K562 (cell line): Measurements from ENCODE around the gene MSL2. TPM values are rescaled to one million over a fixed set of nuclear protein-coding genes. Genes with fewer than 3 reads are reported as not detected.
A peak's percentile ranks its signal among the peaks of the same experiment; 100 is the strongest.

ENCODE experiments used
- ATAC-seq: fragments of 200-7000 bp; cut with Tn5 transposase; 3 replicates; pipeline ENCODE4 v1.9.1; 2020; ENCODE audit warnings: moderate library complexity
- BruUV-seq: library from RNA; stranded (reverse); fragments of 400-500 nt; replicated peaks from 2 replicates; lab custom pipeline; 2021; lab: Mats Ljungman, UMichigan
- CTCF ChIA-PET: fragments of 300-600 bp; formaldehyde crosslinking; extraction: SDS; loops from one replicate; lab custom pipeline; 2021; ENCODE audit warnings: low intra/inter-chr PET ratio; lab: Yijun Ruan, JAX
- POLR2A ChIA-PET: fragments of 300-600, 350-650 bp; sonication (Branson Sonifier 250); formaldehyde crosslinking; extraction: SDS; loops from one replicate; lab custom pipeline; 2021; ENCODE audit warnings: antibody characterized with exemption, inconsistent platforms; lab: Yijun Ruan, JAX
- DNase-seq, 4 experiments: peaks; one replicate each; pipeline versions ENCODE4 v3.0.0 to v3.0.0-alpha.2; 2011 to 2018; ENCODE audit warnings: low spot score in 3 of 4, mixed read lengths in 3 of 4; ENCODE audit errors: extremely low read depth in 1 of 4
- FAIRE-seq: peaks from 2 replicates; lab custom pipeline; 2011; peaks lifted over from hg19 to GRCh38; lab: Jason Lieb, UNC
- H2AFZ ChIP-seq: 2 replicates; pipeline ENCODE4 v1.6.0; 2011; ENCODE audit warnings: low read depth, low read length, control low read depth, inconsistent platforms
- H3K27ac ChIP-seq: fragments of 200-600 bp; 3 replicates; pipeline ENCODE4 v1.8.0; 2011; ENCODE audit warnings: low read depth, mild to moderate bottlenecking, control low read depth, inconsistent platforms, low read length, moderate library complexity, mixed read lengths; ENCODE audit errors: extremely low read depth
- H3K27me3 ChIP-seq, 2 experiments: fragments of 300-600 bp in 1 of 2; 2 replicates in 1 of 2; 3 replicates in 1 of 2; pipeline versions ENCODE4 v1.6.0 to v1.8.0; 2011; ENCODE audit warnings: inconsistent platforms in 2 of 2, low read length in 2 of 2, mild to moderate bottlenecking in 1 of 2, mixed read lengths in 1 of 2, moderate library complexity in 1 of 2; ENCODE audit not compliant: control insufficient read depth in 2 of 2, insufficient read depth in 2 of 2
- H3K36me3 ChIP-seq: fragments of 300-600 bp; 3 replicates; pipeline ENCODE4 v1.8.0; 2011; ENCODE audit warnings: mild to moderate bottlenecking, low read length, inconsistent platforms; ENCODE audit not compliant: control insufficient read depth, insufficient read depth
- H3K4me1 ChIP-seq, 2 experiments: fragments of 200-600 bp in 1 of 2; replicated peaks in 1 of 2; 2 replicates in 1 of 2; 3 replicates in 1 of 2; pipeline versions ENCODE4 v1.5.1 to v1.8.0; 2011; ENCODE audit warnings: inconsistent platforms in 2 of 2, low read length in 2 of 2, mild to moderate bottlenecking in 1 of 2, mixed read lengths in 1 of 2, moderate library complexity in 1 of 2; ENCODE audit not compliant: control insufficient read depth in 2 of 2, insufficient read depth in 2 of 2
- H3K4me2 ChIP-seq: 2 replicates; pipeline ENCODE4 v1.6.1; 2011; ENCODE audit warnings: low read length, control low read depth, inconsistent platforms, mixed read lengths; ENCODE audit not compliant: insufficient read depth
- H3K4me3 ChIP-seq: fragments of 200-600 bp; sonication (generic), shearing (Covaris generic); 2 replicates; pipeline ENCODE4 v1.5.1; 2016; ENCODE audit warnings: control low read depth, inconsistent platforms
- H3K79me2 ChIP-seq: fragments of 200-600 bp; 3 replicates; pipeline ENCODE4 v1.8.0; 2011; ENCODE audit warnings: low read length, inconsistent platforms; ENCODE audit not compliant: control insufficient read depth, insufficient read depth
- H3K9ac ChIP-seq, 2 experiments: 2 replicates each; pipeline versions ENCODE4 v1.6.0 to v1.6.1; 2011; ENCODE audit warnings: low read depth in 2 of 2, low read length in 2 of 2, control low read depth in 1 of 2, inconsistent platforms in 1 of 2, mild to moderate bottlenecking in 1 of 2, mixed read lengths in 1 of 2; ENCODE audit not compliant: insufficient read depth in 1 of 2
- H3K9me1 ChIP-seq: one replicate; pipeline ENCODE4 v1.6.0; 2011; ENCODE audit warnings: inconsistent platforms, mild to moderate bottlenecking, low read length, moderate library complexity; ENCODE audit not compliant: control insufficient read depth, insufficient read depth
- H3K9me3 ChIP-seq: replicated peaks from 2 replicates; pipeline ENCODE4 v1.5.1; 2011; ENCODE audit warnings: low read depth, low read length, inconsistent platforms; ENCODE audit not compliant: control insufficient read depth, insufficient read depth
- H4K20me1 ChIP-seq: replicated peaks from 2 replicates; pipeline ENCODE4 v1.6.1; 2011; ENCODE audit warnings: low read length, inconsistent platforms, mixed read lengths; ENCODE audit not compliant: control insufficient read depth, insufficient read depth
- BCOR ChIP-seq: fragments of 450-650 bp; IDR thresholded peaks from 2 replicates; pipeline ENCODE4 v1.6.1; 2016
- CBFA2T2 ChIP-seq: fragments of 450-650 bp; conservative IDR thresholded peaks from 2 replicates; pipeline ENCODE4 v1.6.1; 2017; ENCODE audit warnings: mild to moderate bottlenecking
- DPF2 ChIP-seq: fragments of 450-650 bp; IDR thresholded peaks from 2 replicates; pipeline ENCODE4 v1.6.1; 2016
- EP300 ChIP-seq: IDR thresholded peaks from 2 replicates; pipeline ENCODE4 v1.6.1; 2012; ENCODE audit warnings: low read length, improper control_type of control experiment
- GATA2 ChIP-seq: sonication (generic); formaldehyde crosslinking; IDR thresholded peaks from 2 replicates; pipeline ENCODE4 v1.4.0; 2020; ENCODE audit warnings: mild to moderate bottlenecking, missing genetic modification reagents
- JUND ChIP-seq, 2 experiments: IDR thresholded peaks; 2 replicates in 1 of 2; 3 replicates in 1 of 2; pipeline ENCODE4 v1.6.1; 2011; ENCODE audit warnings: borderline replicate concordance in 2 of 2, low read depth in 2 of 2, low read length in 2 of 2, improper control_type of control experiment in 1 of 2, missing biosample characterization in 1 of 2, missing genetic modification characterization in 1 of 2, missing genetic modification reagents in 1 of 2
- MTA1 ChIP-seq: fragments of 450-650 bp; IDR thresholded peaks from 2 replicates; pipeline ENCODE4 v1.6.1; 2017; ENCODE audit warnings: borderline replicate concordance
- NCOA6 ChIP-seq: fragments of 450-650 bp; IDR thresholded peaks from 2 replicates; pipeline ENCODE4 v1.6.1; 2017; ENCODE audit warnings: mild to moderate bottlenecking
- NR0B1 ChIP-seq: fragments of 450-650 bp; IDR thresholded peaks from one replicate; pipeline ENCODE4 v1.6.1; 2018; ENCODE audit warnings: mild to moderate bottlenecking, moderate library complexity; ENCODE audit not compliant: partially characterized antibody
- RCOR1 ChIP-seq, 2 experiments: IDR thresholded peaks; 2 replicates each; pipeline ENCODE4 v1.6.1; 2012; ENCODE audit warnings: low read depth in 2 of 2, low read length in 2 of 2, borderline replicate concordance in 1 of 2, improper control_type of control experiment in 1 of 2
- SMARCC2 ChIP-seq: fragments of 450-650 bp; IDR thresholded peaks from 2 replicates; pipeline ENCODE4 v1.6.1; 2017; ENCODE audit warnings: antibody characterized with exemption, moderate library complexity, mild to moderate bottlenecking, low read depth
- SMARCE1 ChIP-seq: fragments of 450-650 bp; IDR thresholded peaks from 2 replicates; pipeline ENCODE4 v1.7.1; 2016; ENCODE audit warnings: mild to moderate bottlenecking
- ZBTB2 ChIP-seq: fragments of 450-650 bp; IDR thresholded peaks from 2 replicates; pipeline ENCODE4 v1.6.1; 2016; ENCODE audit warnings: antibody characterized with exemption
- ZNF592 ChIP-seq: fragments of 450-650 bp; IDR thresholded peaks from 2 replicates; pipeline ENCODE4 v1.6.1; 2017; ENCODE audit warnings: antibody characterized with exemption, mild to moderate bottlenecking
- WGBS: fragments of 100-300 bp; shearing (Covaris generic); methylation state at CpG from one replicate; pipeline ENCODE4 v1.1.6; 2016; ENCODE audit warnings: low coverage, mixed read lengths; ENCODE audit not compliant: insufficient coverage; ENCODE audit errors: missing lambda C conversion rate; 5-methylcytosine and 5-hydroxymethylcytosine counted together
- in situ Hi-C: fragments of 300-500 bp; cut with MboI; formaldehyde crosslinking; loops from 4 replicates; pipeline ENCODE4 v1.15.0; 2018; ENCODE audit warnings: inconsistent platforms, mixed read lengths
- intact Hi-C: fragments of 100-400 bp; cut with micrococcal nuclease; formaldehyde crosslinking; loops from 2 replicates; pipeline ENCODE4 v1.14.2; 2022
- polyA plus RNA-seq, 8 experiments: library from polyadenylated mRNA; depleted of rRNA in 4 of 8; stranded (reverse) in 5 of 8; unstranded in 3 of 8; fragments of >200 nt; fragmentation: Nextera tagmentation in 2 of 8; fragmentation: Illumina TruSeq in 1 of 8; extraction: Ambion mirVana in 2 of 8; extraction: Trizol in 1 of 8; gene quantifications; 2 replicates each; pipeline versions ENCODE4 v1.2.1 to v1.2.3, GENCODE V29; 2011 to 2014; ENCODE audit warnings: inconsistent platforms in 1 of 8, missing spikeins in 1 of 8
- total RNA-seq, 7 experiments: library from RNA; depleted of rRNA in 6 of 7; stranded (reverse); fragments of >200 nt in 6 of 7; fragmentation: Illumina TruSeq in 2 of 7; extraction: Trizol in 2 of 7; gene quantifications; 2 replicates each; pipeline versions ENCODE4 v1.2.1 to v1.2.3, GENCODE V29; 2011 to 2021; ENCODE audit warnings: low replicate concordance in 1 of 7

Gene MSL2
- total and polyA plus RNA-seq, 9 of the 15 experiments (the other 6 are each of a cell fraction or from before 2014, with no cell fraction given), result 1.9 to 19.9 (median 9.1) TPM

- Histone ChIP-seq H3K9me3 (no peaks in the 10 kb centered on the region), H3K27me3 (no peaks in the 10 kb centered on the region), H3K36me3 (no peaks in the 10 kb centered on the region), H3K4me1 (peaks cover 6 to 18% of the 10 kb centered on the region in 2 experiments; a peak in 4 of 5 replicates), H3K27ac (peak overlapping the region; percentile 81), H3K4me2 (peak overlapping the region; percentile 75), H3K9ac (peak overlapping the region; percentile 54 to 77; a peak in 3 of 4 replicates), H2AFZ (peak overlapping the region; percentile 89), H4K20me1 (no peaks in the 10 kb centered on the region), H3K9me1 (no peaks in the 10 kb centered on the region), H3K4me3 (no peak overlapping the region; the same call in 1 of the 2 replicates), H3K79me2 (no peaks in the 10 kb centered on the region)
- FAIRE-seq (peak; percentile 91), DNase-seq (peak; percentile 47 to 84 (median 66)), ATAC-seq (peak; percentile 96)
- ChIA-PET POLR2A (interaction anchor here (0.7 to 1.5 kb wide), 3 partner anchors 9 to 312 kb away, joined by 3 to 5 read pairs (median 3); no protein-coding TSS in a partner anchor), CTCF (no interaction called here)
- 3% methylated on average over 7 of the region's 7 CpGs for WGBS
- intact Hi-C loops, result no loop called here
- in situ Hi-C loops, result no loop called here
- BruUV-seq, result no TSS peak
- TF ChIP-seq JUND (IDR thresholded peaks at IDR 0.05; ENCODE audit: borderline replicate concordance, low read depth, low read length) (peak; percentile 25; the same call in 1 of the 2 replicates), JUND (tag; IDR thresholded peaks at IDR 0.05; ENCODE audit: borderline replicate concordance, low read depth, low read length) (peak; percentile 10; the same call in 1 of the 3 replicates), NCOA6 (0 out of 2 replicates have a peak, but pooled peaks have one; percentile 34), MTA1 (0 out of 2 replicates have a peak, but pooled peaks have one; percentile 26), DPF2 (peak; percentile 94), EP300 (peak; percentile 89), ZBTB2 (peak; percentile 73; the same call in 1 of the 2 replicates), RCOR1 (IDR thresholded peaks at IDR 0.05; ENCODE audit: borderline replicate concordance in 1 of 2, low read depth in 2 of 2, low read length in 2 of 2) (peak in 1 of 2 experiments; percentile 61; a peak in 1 of 4 replicates), NR0B1 (no peak), ZNF592 (peak; percentile 51), GATA2 (CRISPR knock-in tag) (peak; percentile 90), SMARCE1 (peak; percentile 88), BCOR (peak; percentile 49; the same call in 1 of the 2 replicates), CBFA2T2 (peak; percentile 93), SMARCC2 (peak; percentile 85)
Observed at GRCh38 chr3:136135039-136135802, 60.9 kb downstream of the MSL2 start.
